ENCODE data around the gene TAF4. TPM values are rescaled to one million over a fixed set of nuclear protein-coding genes. Genes with fewer than 3 reads are reported as not detected.
A peak's percentile ranks its signal among the peaks of the same experiment; 100 is the strongest.

TAF4 gene
- polyA plus RNA-seq, 6 donors from 2014 or later: 1.3 to 4.2 (median 1.8) TPM

- no peak for DNase-seq
- H3K4me3 Mint-ChIP-seq: no peak overlapping the region
- no peak overlapping the region for H3K27ac Mint-ChIP-seq
These were observed 138.4 kb downstream of the TAF4 start for GRCh38 chr20:61927193-61927825.

DNA sequence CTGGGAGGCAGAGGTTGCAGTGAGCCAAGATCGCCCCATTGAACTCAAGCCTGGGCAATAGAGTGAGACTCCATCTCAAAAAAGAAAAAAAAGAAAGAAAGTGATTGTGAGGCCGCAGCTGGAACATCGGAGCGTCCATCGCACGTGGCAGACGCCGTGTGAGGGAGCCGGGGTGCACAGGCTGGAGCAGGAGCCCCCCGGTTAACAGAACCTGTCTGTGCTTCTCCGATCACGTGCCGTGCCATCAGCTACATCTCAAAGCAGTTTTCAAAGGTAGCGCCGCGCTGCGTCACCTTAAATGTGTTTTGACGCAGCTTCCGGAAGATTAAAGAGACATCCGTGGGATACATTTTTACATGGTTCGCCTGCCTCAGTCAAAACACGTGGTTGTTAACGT lies 138.9 kb downstream of the TAF4 start:
- H3K4me3 Mint-ChIP-seq: peak overlapping the region in 1 of 8 donors; percentile 70
- no peak overlapping the region for H3K27ac Mint-ChIP-seq
- H3K36me3 Mint-ChIP-seq: no peaks in the 10 kb centered on the region
- H3K9me3 Mint-ChIP-seq: peaks cover 0 to 8% (median 0%) of the 10 kb centered on the region in 7 donors
- H3K27me3 Mint-ChIP-seq: no peaks in the 10 kb centered on the region
- DNase-seq (no peak), ATAC-seq (ENCODE audit: low read depth in 2 of 2) (no peak)
- H3K4me1 Mint-ChIP-seq: no peaks in the 10 kb centered on the region

More at GRCh38 chr20:61927193-61927825, 138.4 kb downstream of the TAF4 start:
- peaks cover 0 to 8% (median 0%) of the 10 kb centered on the region in 7 donors for H3K9me3 Mint-ChIP-seq
- no peaks in the 10 kb centered on the region for H3K36me3 Mint-ChIP-seq
- no peaks in the 10 kb centered on the region for H3K4me1 Mint-ChIP-seq
- no peak for ATAC-seq (ENCODE audit: low read depth in 2 of 2)
- no peaks in the 10 kb centered on the region for H3K27me3 Mint-ChIP-seq

- no peaks in the 10 kb centered on the region for H3K27me3 Mint-ChIP-seq
- DNase-seq (no peak), ATAC-seq (ENCODE audit: low read depth in 2 of 2) (no peak)
- no peaks in the 10 kb centered on the region for H3K4me1 Mint-ChIP-seq
- peaks cover 0 to 8% (median 0%) of the 10 kb centered on the region in 7 donors for H3K9me3 Mint-ChIP-seq
- no peak overlapping the region for H3K27ac Mint-ChIP-seq
- no peaks in the 10 kb centered on the region for H3K36me3 Mint-ChIP-seq
- no peak overlapping the region for H3K4me3 Mint-ChIP-seq
These were observed 139.4 kb downstream of the TAF4 start for GRCh38 chr20:61926253-61926613.

DNA sequence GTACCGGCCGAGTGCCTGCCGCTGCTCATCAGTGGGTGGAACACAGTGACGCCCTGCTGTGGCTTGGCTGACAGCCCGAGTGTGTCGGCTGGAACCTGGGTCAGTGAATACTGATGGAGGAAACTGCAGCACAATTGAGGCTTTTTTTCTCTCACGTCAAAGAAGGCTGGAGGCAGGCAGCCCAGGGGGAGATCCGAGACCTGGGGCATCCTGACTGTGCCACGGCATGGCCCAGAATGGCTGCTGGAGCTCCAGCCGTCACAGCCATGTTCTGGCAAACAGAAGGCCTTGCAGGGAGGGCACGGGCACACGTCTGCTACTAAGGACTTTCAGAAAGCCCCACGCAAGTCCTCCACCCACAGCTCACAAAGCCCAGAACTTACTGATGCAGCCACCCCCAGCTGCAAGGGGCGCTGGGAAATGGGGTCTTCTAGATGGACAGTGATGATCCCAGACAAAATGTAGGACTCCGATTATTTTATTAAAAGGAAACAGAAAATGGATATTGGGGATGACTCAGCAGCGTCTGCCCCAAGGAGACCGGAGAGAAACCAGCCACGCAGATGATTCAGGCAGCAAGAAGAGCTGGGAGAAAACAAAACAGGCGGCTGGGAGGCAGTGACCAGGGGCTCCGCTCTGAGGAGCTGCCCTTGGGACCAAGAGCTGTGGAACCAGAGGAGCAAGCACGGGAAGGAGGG lies 140.0 kb downstream of the TAF4 start:
- Mint-ChIP-seq H3K4me3 (no peak overlapping the region), H3K9me3 (peaks cover 0 to 8% (median 0%) of the 10 kb centered on the region in 7 donors), H3K27ac (no peak overlapping the region), H3K4me1 (no peaks in the 10 kb centered on the region), H3K36me3 (no peaks in the 10 kb centered on the region), H3K27me3 (no peaks in the 10 kb centered on the region)
- no peak for ATAC-seq (ENCODE audit: low read depth in 2 of 2)
- no peak for DNase-seq

DNA sequence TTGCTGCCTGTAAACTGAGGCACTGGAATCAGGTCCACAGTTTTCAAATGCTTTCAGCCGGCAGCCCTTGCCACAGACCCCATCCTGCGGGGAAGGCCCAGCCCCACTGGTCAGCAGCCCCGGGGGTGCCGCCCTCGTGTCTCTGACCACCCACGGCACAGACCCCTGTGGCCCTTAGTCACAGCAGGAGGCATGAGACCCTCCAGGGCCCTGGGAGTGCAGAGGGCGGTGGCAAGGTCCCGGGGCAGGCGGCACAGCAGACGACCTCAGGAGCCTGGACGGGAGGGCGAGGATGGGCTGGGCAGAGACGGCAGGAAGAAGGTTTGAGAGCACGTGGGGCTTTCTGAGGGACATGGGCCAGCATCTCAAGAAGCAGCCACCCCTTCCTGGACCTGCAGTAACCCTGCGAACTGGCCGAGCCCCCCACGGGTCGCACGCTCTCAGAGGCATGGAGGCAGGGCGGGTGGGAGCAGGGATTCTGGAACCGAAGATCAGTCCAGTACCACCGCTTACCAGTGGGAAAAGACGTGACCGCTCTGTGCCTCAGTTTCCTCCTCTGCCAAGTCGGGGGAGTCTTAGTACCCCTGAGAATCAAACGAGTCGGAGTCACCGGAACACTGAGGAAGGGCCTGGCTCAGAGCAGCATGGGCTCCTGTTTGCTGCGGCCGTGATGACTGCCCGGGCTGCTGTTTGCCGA lies 140.7 kb downstream of the TAF4 start:
- H3K9me3 Mint-ChIP-seq: peaks cover 0 to 8% (median 0%) of the 10 kb centered on the region in 7 donors
- no peaks in the 10 kb centered on the region for H3K27me3 Mint-ChIP-seq
- no peaks in the 10 kb centered on the region for H3K36me3 Mint-ChIP-seq
- H3K27ac Mint-ChIP-seq: no peak overlapping the region
- no peak for DNase-seq
- no peak for ATAC-seq (ENCODE audit: low read depth in 2 of 2)
- no peaks in the 10 kb centered on the region for H3K4me1 Mint-ChIP-seq
- no peak overlapping the region for H3K4me3 Mint-ChIP-seq

Other genes with a start within 250 kb of the TAF4 start
- 1 to 10 TPM in 5 of 6 donors, not detected in 1; 1.1 to 3.4 (median 1.2) TPM for gene LSM14B, start 56.6 kb upstream of the TAF4 start, polyA plus RNA-seq (ENCODE audit: low read depth in 6 of 6)
- gene PSMA7, start 77.5 kb upstream of the TAF4 start, polyA plus RNA-seq (ENCODE audit: low read depth in 6 of 6): 100 to 1,000 TPM; 367 to 572 (median 436) TPM
- gene SS18L1, start 77.9 kb upstream of the TAF4 start, polyA plus RNA-seq (ENCODE audit: low read depth in 6 of 6): 1 to 10 TPM in 3 of 6 donors, under 1 TPM in 2, not detected in 1; 0.41 to 1.7 (median 1.2) TPM
- gene MTG2, start 117.1 kb upstream of the TAF4 start, polyA plus RNA-seq (ENCODE audit: low read depth in 6 of 6): 10 to 100 TPM; 12.7 to 19.1 (median 16.3) TPM
- not detected for gene HRH3, start 154.4 kb upstream of the TAF4 start, polyA plus RNA-seq (ENCODE audit: low read depth in 6 of 6)
- 10 to 100 TPM; 15.8 to 29.5 (median 17.7) TPM for gene OSBPL2, start 172.6 kb upstream of the TAF4 start, polyA plus RNA-seq (ENCODE audit: low read depth in 6 of 6)
- 100 to 1,000 TPM in 2 of 6 donors, 10 to 100 TPM in 4; 75.6 to 111 (median 89.0) TPM for gene ADRM1, start 237.1 kb upstream of the TAF4 start, polyA plus RNA-seq (ENCODE audit: low read depth in 6 of 6)

All from naive B cell (primary cell).